Activated CD8-positive, alpha-beta memory T cell treated with anti-CD3 and anti-CD28 coated beads, Interleukin-2, amount 10 ng/mL, durations not matched to agents 7 days and 5 days (primary cell): Measurements from ENCODE around the gene PCGF3. TPM values are rescaled to one million over a fixed set of nuclear protein-coding genes. Genes with fewer than 3 reads are reported as not detected.
"Not testable (repeated sequence)": the region's sequence is repeated elsewhere in the genome, so short reads cannot be mapped to it uniquely, and the experiment has no call there.

Experiments
- ATAC-seq: fragments of 150-1000 bp; cut with Tn5 transposase; one replicate; pipeline ENCODE4 v1.10.0; 2021; ENCODE audit warnings: moderate library complexity
- CTCF ChIA-PET: fragments of 350-600 bp; sonication (Branson Sonifier 250); formaldehyde crosslinking; loops from one replicate; lab custom pipeline; 2021; ENCODE audit warnings: antibody characterized with exemption; lab: Charles Lee
- DNase-seq: peaks from one replicate; pipeline ENCODE4 v3.0.0-alpha.2; 2020
- H3K27ac Mint-ChIP-seq: one replicate; pipeline ENCODE4 v1.8.0; 2021; ENCODE audit warnings: mild to moderate bottlenecking, mixed read lengths
- H3K27me3 Mint-ChIP-seq: one replicate; pipeline ENCODE4 v1.8.0; 2021; ENCODE audit warnings: mixed read lengths
- H3K36me3 Mint-ChIP-seq: one replicate; pipeline ENCODE4 v1.8.0; 2021; ENCODE audit warnings: mild to moderate bottlenecking, mixed read lengths
- H3K4me1 Mint-ChIP-seq: one replicate; pipeline ENCODE4 v1.8.0; 2021; ENCODE audit warnings: mixed read lengths
- H3K4me3 Mint-ChIP-seq: one replicate; pipeline ENCODE4 v1.8.0; 2021; ENCODE audit warnings: mild to moderate bottlenecking, moderate library complexity, mixed read lengths
- H3K9me3 Mint-ChIP-seq: one replicate; pipeline ENCODE4 v1.8.0; 2022; ENCODE audit warnings: low read depth, mixed read lengths
- total RNA-seq, 2 experiments: library from RNA; stranded (reverse); gene quantifications; one replicate each; pipeline ENCODE4 v1.2.3, GENCODE V29; 2021

Gene PCGF3
- total RNA-seq, 2 experiments from 2014 or later = 38.9 to 49.0 TPM

DNA sequence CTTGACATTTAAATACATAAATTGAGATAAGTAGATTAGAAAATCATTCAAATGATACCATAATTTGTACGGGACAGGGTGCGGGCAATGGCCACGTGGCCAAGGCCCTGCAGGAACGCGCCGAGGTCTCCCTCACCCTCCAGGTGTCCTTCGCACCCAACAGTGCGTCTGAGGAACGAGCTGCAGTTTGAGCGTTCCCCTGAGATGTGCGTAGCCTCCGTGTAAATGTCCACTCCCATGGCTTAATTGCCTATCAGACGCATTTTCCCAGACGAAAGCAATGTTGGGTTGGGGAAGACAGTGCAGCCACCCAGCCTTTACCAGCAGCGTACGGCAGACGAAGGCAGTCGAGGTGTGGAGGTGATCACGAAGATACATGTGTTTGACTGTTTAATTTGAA, 63.9 kb downstream of the PCGF3 start:
- Mint-ChIP-seq H3K36me3 (peaks cover 48% of the 10 kb centered on the region), H3K27me3 (no peaks in the 10 kb centered on the region), H3K27ac (no peak overlapping the region), H3K4me3 (no peak overlapping the region), H3K4me1 (peaks cover 21% of the 10 kb centered on the region), H3K9me3 (no peaks in the 10 kb centered on the region)
- ATAC-seq (no peak), DNase-seq (no peak)
- CTCF ChIA-PET = no interaction called here

DNA sequence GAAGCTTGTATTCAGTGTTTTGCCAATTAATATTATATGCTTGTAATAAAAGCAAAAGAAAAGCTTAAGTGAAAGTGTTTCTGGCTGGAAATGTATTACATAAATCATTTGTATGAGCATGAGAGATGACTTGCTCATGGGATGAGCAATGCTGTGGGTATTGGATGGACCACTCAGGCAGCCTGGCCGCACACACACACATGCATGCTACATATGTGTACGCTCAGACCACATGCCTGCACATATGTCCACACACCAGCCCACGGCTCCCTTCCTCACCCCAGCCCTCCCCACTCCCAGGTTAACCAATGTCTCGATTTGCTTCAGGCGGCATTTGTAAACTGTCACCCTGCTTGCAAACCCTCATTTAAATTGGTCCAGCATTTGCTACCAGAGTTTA, 64.4 kb downstream of the PCGF3 start:
- Mint-ChIP-seq H3K4me3 (no peak overlapping the region), H3K27me3 (no peaks in the 10 kb centered on the region), H3K9me3 (no peaks in the 10 kb centered on the region), H3K27ac (no peak overlapping the region), H3K36me3 (peaks cover 49% of the 10 kb centered on the region), H3K4me1 (peaks cover 21% of the 10 kb centered on the region)
- DNase-seq (no peak), ATAC-seq (no peak)
- CTCF ChIA-PET = no interaction called here

DNA sequence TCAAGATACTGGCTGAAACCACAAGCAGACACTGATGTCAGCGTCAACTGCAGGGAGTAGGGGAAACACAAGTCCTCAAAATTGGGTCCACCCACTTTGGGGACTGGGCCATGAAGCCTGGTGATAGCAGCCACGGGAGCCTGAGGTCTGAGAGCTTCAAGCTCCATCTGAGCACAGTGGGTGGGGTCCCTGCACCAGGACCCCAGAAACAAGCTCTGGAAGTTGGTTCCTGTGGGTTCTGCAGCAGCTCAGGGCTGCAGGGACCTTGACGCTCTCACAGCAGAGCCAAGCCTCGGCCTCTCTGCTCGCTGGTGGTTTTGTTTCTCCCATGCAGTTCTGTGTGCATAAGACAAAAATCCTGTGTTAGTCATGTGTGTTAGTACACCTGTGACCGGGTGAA, 65.8 kb downstream of the PCGF3 start:
- CTCF ChIA-PET = no interaction called here
- ATAC-seq = no peak

GRCh38 chr4:772118-772517, 66.5 kb downstream of the PCGF3 start:
- H3K27me3 Mint-ChIP-seq = no peaks in the 10 kb centered on the region
- no peak for DNase-seq
- H3K9me3 Mint-ChIP-seq = no peaks in the 10 kb centered on the region
- H3K36me3 Mint-ChIP-seq = peaks cover 54% of the 10 kb centered on the region
- peak overlapping the region; percentile 21 for H3K27ac Mint-ChIP-seq
- H3K4me3 Mint-ChIP-seq = no peak overlapping the region
- peaks cover 27% of the 10 kb centered on the region for H3K4me1 Mint-ChIP-seq
- CTCF ChIA-PET = no interaction called here
- ATAC-seq = no peak

More for the DNA sequence above, 65.8 kb downstream of the PCGF3 start:
- no peak for DNase-seq
- peaks cover 24% of the 10 kb centered on the region for H3K4me1 Mint-ChIP-seq
- H3K27me3 Mint-ChIP-seq = no peaks in the 10 kb centered on the region
- H3K36me3 Mint-ChIP-seq = peaks cover 56% of the 10 kb centered on the region
- H3K4me3 Mint-ChIP-seq = no peak overlapping the region
- H3K27ac Mint-ChIP-seq = no peak overlapping the region
- H3K9me3 Mint-ChIP-seq = no peaks in the 10 kb centered on the region

DNA sequence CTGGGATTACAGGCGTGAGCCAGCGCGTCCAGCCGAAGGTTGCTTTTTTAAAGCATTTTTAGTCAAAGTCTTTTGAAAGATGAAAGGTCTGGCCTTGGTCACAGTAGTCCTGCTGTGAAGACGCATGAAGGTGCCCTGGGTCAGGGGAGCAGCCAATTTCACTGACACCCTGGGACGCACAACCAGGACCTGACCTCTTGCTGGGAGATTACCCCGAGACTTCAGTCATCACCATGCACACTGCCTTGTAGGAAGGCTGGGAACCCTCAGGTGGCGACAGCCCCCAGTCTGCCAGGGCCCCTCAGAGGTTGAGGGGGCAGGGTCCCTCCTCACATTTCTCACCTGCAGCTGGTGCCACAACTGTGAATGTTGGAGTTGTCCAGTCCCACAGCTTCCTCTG, 67.1 kb downstream of the PCGF3 start:
- H3K27me3 Mint-ChIP-seq = no peaks in the 10 kb centered on the region
- CTCF ChIA-PET = interaction anchor here (1.4 to 2.2 kb wide), 2 partner anchors 30 to 160 kb away, joined by 3 to 5 read pairs; partner anchors contain the start of genes GAK and TMEM175
- no peak overlapping the region for H3K27ac Mint-ChIP-seq
- H3K9me3 Mint-ChIP-seq = no peaks in the 10 kb centered on the region
- H3K4me1 Mint-ChIP-seq = peaks cover 30% of the 10 kb centered on the region
- no peak overlapping the region for H3K4me3 Mint-ChIP-seq
- no peak for DNase-seq
- H3K36me3 Mint-ChIP-seq = peaks cover 54% of the 10 kb centered on the region
- ATAC-seq = no peak

- ATAC-seq (no peak), DNase-seq (no peak)
- no peak overlapping the region for H3K4me3 Mint-ChIP-seq
- H3K36me3 Mint-ChIP-seq = peaks cover 55% of the 10 kb centered on the region
- CTCF ChIA-PET = interaction anchor here (1.4 to 2.2 kb wide), 2 partner anchors 31 to 159 kb away, joined by 3 to 5 read pairs; partner anchors contain the start of genes GAK and TMEM175
- no peak overlapping the region for H3K27ac Mint-ChIP-seq
- H3K9me3 Mint-ChIP-seq = no peaks in the 10 kb centered on the region
- peaks cover 35% of the 10 kb centered on the region for H3K4me1 Mint-ChIP-seq
- H3K27me3 Mint-ChIP-seq = no peaks in the 10 kb centered on the region
Measured at GRCh38 chr4:773214-773613, 67.6 kb downstream of the PCGF3 start.

- not testable (repeated sequence) for DNase-seq, H3K9me3 Mint-ChIP-seq, H3K27ac Mint-ChIP-seq, ATAC-seq, H3K4me3 Mint-ChIP-seq, H3K27me3 Mint-ChIP-seq
- CTCF ChIA-PET = interaction anchor here (1.8 to 2.2 kb wide), 2 partner anchors 32 to 212 kb away, joined by 4 to 5 read pairs; partner anchors contain the start of gene IDUA
- Mint-ChIP-seq H3K4me1 (peaks cover 40% of the 10 kb centered on the region), H3K36me3 (peaks cover 60% of the 10 kb centered on the region)
Measured at GRCh38 chr4:774419-775092, 68.9 kb downstream of the PCGF3 start.

DNA sequence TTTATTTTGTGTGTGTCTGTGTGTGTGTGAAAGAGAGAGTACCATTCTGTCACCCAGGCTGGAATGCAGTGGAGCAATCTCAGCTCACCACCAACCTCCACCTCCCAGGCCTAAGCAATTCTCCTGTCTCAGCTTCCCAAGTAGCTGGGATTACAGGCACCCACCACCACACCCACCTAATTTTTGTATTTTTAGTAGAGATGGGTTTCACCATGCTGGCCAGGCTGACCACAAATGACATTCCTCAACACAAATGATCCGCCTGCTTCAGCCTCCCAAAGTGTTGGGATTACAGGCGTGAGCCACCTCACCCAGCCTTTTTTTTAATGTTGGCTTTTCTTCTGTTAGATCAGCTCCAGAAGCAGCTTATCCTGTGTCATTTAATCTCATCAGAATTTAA, 69.9 kb downstream of the PCGF3 start:
- H3K36me3 Mint-ChIP-seq = peaks cover 61% of the 10 kb centered on the region
- H3K4me3 Mint-ChIP-seq, H3K9me3 Mint-ChIP-seq, ATAC-seq, DNase-seq, H3K27me3 Mint-ChIP-seq: not testable (repeated sequence)
- CTCF ChIA-PET = interaction anchor here (1.2 to 1.8 kb wide), 3 partner anchors 18 to 211 kb away, joined by 3 to 6 read pairs (median 4); partner anchors contain the start of gene IDUA
- peak overlapping the region; percentile 54 for H3K27ac Mint-ChIP-seq
- H3K4me1 Mint-ChIP-seq = peaks cover 44% of the 10 kb centered on the region

DNA sequence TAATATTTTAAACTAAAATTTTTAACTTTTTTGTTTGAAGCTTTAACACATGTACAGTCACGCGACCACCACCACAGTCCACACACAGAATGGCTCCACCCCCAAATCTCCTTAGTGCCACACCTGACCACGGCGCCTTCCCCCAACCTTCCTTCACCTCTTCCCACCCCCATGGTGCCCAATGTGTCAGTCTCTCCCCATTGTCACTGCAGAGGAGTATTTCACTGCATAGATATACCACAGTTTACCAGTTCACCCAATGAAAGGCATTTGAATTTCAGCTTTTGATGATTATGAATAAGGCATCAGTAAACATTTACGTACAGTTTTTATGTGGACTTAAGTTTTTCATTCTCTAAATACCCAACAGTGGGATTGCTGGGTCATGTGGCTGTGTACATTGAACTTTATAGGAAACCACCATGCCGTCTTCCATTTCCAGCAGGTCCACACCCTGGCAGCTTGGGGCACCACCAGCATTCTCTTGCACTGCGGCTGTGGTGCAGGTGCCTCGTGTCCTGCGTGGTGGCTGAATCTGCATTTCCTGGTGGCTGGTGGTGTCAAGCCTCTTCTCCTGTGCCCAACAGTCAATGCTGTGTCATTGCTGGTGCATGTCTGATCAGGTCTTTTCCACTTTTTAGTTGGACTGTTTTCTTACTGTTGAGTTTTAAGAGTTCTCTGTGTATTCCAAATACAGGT, 71.3 kb downstream of the PCGF3 start:
- Mint-ChIP-seq H3K36me3 (peaks cover 60% of the 10 kb centered on the region), H3K4me3 (no peak overlapping the region)

DNA sequence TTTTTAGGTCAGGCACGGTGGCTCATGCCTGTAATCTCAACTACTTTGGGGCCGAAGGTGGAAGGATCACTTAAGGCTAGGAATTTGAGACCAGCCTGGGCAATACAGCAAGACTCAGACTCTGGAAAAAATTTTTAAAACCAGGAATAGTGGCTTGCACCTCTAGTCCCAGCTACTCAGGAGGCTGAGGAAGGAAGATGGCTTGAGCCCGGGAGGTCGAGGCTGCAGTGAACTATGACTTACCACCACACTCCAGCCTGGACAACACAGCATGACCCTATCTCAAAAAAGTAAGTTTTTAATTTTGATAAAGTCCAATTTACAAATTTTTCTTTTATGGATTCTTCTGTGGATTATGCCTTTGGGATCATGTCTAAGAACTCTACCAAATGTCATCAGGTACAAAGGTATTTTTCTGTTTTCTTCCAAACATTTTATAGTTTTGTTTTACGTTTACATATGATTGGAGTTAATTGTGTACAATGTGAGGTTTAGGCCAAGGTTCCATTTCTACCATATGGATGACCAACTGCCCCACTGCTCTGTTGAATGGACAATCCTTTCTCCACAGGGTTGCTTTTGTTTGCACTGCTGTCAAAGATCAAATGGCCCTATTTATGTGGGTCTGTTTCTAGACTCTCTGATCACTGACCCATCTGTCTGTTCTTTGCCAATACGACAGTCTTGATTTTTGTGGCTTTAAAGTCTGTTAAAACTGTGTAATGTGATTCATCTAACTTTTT, 72.1 kb downstream of the PCGF3 start:
- CTCF ChIA-PET = no interaction called here
- DNase-seq (no peak), ATAC-seq (no peak)
- Mint-ChIP-seq H3K27ac (peak overlapping the region; percentile 20), H3K9me3 (no peaks in the 10 kb centered on the region), H3K4me3 (no peak overlapping the region), H3K36me3 (peaks cover 58% of the 10 kb centered on the region), H3K27me3 (no peaks in the 10 kb centered on the region), H3K4me1 (peaks cover 52% of the 10 kb centered on the region)

More for the DNA sequence above, 71.3 kb downstream of the PCGF3 start:
- H3K27ac Mint-ChIP-seq = peak overlapping the region; percentile 20
- peaks cover 47% of the 10 kb centered on the region for H3K4me1 Mint-ChIP-seq
- ATAC-seq (no peak), DNase-seq (no peak)
- H3K27me3 Mint-ChIP-seq = no peaks in the 10 kb centered on the region
- H3K9me3 Mint-ChIP-seq = no peaks in the 10 kb centered on the region
- CTCF ChIA-PET = interaction anchor here (1.7 to 1.8 kb wide), 2 partner anchors 34 to 210 kb away, joined by 4 to 6 read pairs; partner anchors contain the start of gene IDUA

DNA sequence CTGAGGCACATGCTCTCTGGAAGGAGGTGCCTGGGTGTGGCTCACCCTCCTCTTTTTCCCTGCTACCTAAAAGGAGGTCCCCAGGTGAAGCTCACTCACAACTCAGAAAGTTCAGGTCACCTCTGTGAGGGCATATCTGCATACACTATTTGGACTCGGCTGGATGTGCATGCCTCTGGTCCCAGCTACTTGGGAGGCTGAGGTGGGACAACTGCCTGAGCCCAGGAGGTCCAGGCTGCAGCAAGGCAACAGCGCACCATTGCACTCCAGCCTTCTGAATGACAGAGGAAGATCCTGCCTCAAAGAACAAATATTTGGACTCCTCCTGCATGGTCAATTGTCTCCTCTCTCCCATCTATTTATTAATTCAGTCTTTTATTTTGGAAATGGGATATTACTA, 73.9 kb downstream of the PCGF3 start:
- CTCF ChIA-PET = no interaction called here
- H3K9me3 Mint-ChIP-seq = no peaks in the 10 kb centered on the region
- peak overlapping the region; percentile 81 for H3K27ac Mint-ChIP-seq

DNA sequence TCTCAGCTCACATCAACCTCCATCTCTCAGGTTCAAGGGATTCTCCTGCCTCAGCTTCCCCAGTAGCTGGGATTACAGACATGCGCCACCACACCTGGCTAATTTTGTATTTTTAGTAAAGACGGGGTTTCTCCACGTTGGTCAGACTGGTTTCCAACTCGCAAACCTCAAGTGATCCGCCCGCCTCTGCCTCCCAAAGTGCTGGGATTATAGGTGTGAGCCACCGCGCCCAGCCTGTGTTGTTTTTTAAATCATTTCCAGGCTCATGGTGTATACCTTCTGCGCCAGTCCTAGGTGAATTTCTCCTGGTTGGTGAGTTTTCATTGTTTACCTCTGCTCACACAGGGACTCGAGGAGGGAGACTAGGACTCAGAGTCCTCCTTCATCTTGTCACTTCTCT, 74.6 kb downstream of the PCGF3 start:
- Mint-ChIP-seq H3K36me3 (peaks cover 45% of the 10 kb centered on the region), H3K4me1 (peaks cover 51% of the 10 kb centered on the region), H3K4me3 (peak overlapping the region; percentile 79), H3K27ac (peak overlapping the region; percentile 81), H3K27me3 (peaks cover 12% of the 10 kb centered on the region)
- CTCF ChIA-PET = interaction anchor here (2.9 kb wide), 1 partner anchor 38 kb away, joined by 12 read pairs; no protein-coding TSS in a partner anchor
- ATAC-seq, DNase-seq, H3K9me3 Mint-ChIP-seq: not testable (repeated sequence)

More for the DNA sequence above, 73.9 kb downstream of the PCGF3 start:
- Mint-ChIP-seq H3K36me3 (peaks cover 52% of the 10 kb centered on the region), H3K4me3 (peak overlapping the region; percentile 79), H3K4me1 (peaks cover 54% of the 10 kb centered on the region), H3K27me3 (peaks cover 5% of the 10 kb centered on the region)
- no peak for ATAC-seq
- DNase-seq = no peak
